NCI-H526 treated with DMSO at 0.1 percent for 48 hours (cell line): Measurements from ENCODE around the gene FMO3.

Experiments used
- DNase-seq: peaks from one replicate; lab custom pipeline; 2025; lab: John Stamatoyannopoulos, UW

The FMO3 gene

GRCh38 chr1:171159148-171159547 lies 68.4 kb downstream of the FMO3 start:
- DNase-seq: no peak

GRCh38 chr1:171160211-171160610 lies 69.5 kb downstream of the FMO3 start:
- DNase-seq: no peak

DNA sequence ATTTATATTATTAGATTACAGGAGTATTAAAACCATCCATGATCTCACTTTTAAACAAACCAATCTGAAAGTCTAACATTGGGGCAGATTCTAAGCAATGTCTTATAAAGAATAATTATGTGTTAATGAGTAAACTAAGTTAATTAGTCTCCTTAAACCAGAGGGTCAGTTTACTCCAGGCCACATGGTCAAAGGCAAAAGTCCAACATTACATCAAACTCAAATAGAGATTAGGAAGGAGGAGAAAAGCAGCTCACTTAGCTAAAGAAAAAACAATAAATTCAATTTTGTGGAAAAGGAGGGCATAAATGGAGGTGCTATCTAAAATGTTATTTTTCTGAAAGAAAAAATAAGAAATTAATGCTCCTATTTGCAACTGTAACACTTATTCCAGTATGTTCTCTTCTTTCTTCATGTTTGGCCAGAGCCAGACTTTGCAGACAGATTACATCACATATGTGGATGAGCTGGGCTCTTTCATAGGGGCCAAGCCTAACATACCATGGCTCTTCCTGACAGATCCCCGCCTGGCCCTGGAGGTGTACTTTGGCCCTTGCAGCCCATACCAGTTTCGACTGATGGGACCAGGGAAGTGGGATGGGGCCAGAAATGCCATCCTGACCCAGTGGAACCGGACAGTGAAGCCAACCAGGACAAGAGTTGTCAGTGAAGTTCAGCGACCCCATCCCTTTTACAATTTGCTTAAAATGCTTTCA lies 70.1 kb downstream of the FMO3 start:
- DNase-seq: no peak

- no peak for DNase-seq
Measured at GRCh38 chr1:171161431-171161830, 70.7 kb downstream of the FMO3 start.

GRCh38 chr1:171166361-171166760 lies 75.7 kb downstream of the FMO3 start:
- DNase-seq: no peak
